Prostate gland (tissue), 2 donors: ENCODE data around the gene GRN. TPM values are rescaled to one million over a fixed set of nuclear protein-coding genes. Genes with fewer than 3 reads are reported as not detected.

ENCODE experiments used
- DNase-seq: peaks from one replicate; pipeline ENCODE4 v3.0.0-alpha.2; 2019; ENCODE audit warnings: low spot score
- H3K27ac ChIP-seq, 2 donors: fragments of 200-600 bp; sonication (generic); 2 replicates each; pipeline ENCODE4 v1.5.1; 2017 to 2019
- H3K27me3 ChIP-seq: fragments of 200-600 bp; sonication (generic); replicated peaks from 2 replicates; pipeline ENCODE4 v1.5.1; 2019; ENCODE audit not compliant: insufficient read depth
- H3K36me3 ChIP-seq, 2 donors: fragments of 200-600 bp; sonication (generic); 1 replicate in 1 of 2; 2 replicates in 1 of 2; pipeline versions ENCODE4 v1.5.1 to v1.8.1; 2017 to 2019
- H3K4me1 ChIP-seq: fragments of 200-600 bp; sonication (generic); replicated peaks from 2 replicates; pipeline ENCODE4 v1.5.1; 2019
- H3K4me3 ChIP-seq, 2 donors: fragments of 200-600 bp; sonication (generic); 2 replicates each; pipeline ENCODE4 v1.5.1; 2017 to 2019
- H3K9me3 ChIP-seq: fragments of 200-600 bp; sonication (generic); 2 replicates; pipeline ENCODE4 v1.5.1; 2017
- POLR2A ChIP-seq: fragments of 450-650 bp; IDR thresholded peaks from one replicate; pipeline ENCODE4 v1.6.1; 2016; ENCODE audit warnings: antibody characterized with exemption, mild to moderate bottlenecking
- POLR2AphosphoS5 ChIP-seq: sonication (generic); formaldehyde crosslinking; IDR thresholded peaks from one replicate; pipeline ENCODE4 v1.6.1; 2017; ENCODE audit warnings: antibody characterized with exemption
- WGBS: methylation state at CpG from one replicate; pipeline ENCODE4 v1.1.5; 2018; 5-methylcytosine and 5-hydroxymethylcytosine counted together
- intact Hi-C: fragments of 100-400 bp; cut with DNase I; formaldehyde crosslinking; loops from one replicate; pipeline ENCODE4 v1.14.2; 2022
- total RNA-seq, 2 donors: library from RNA; depleted of rRNA; stranded (reverse); fragments of >200 nt; gene quantifications; one replicate each; pipeline ENCODE4 v1.1.0, GENCODE V29; 2016
- TF ChIP-seq, protein P1 (sequence below), 4 experiments: fragments of 200-600 bp in 2 of 4; fragments of 450-650 bp in 2 of 4; sonication (generic) in 2 of 4; IDR thresholded peaks; 1 replicate in 3 of 4; 2 replicates in 1 of 4; pipeline ENCODE4 v1.5.1; 2016 to 2019; ENCODE audit warnings: antibody characterized with exemption in 4 of 4, mild to moderate bottlenecking in 2 of 4, moderate library complexity in 2 of 4

The GRN gene
- total RNA-seq, 2 donors from 2014 or later: 319 to 404 TPM

GRCh38 chr17:44308320-44308818 is 36.7 kb upstream of the GRN start, which contains the start of gene RUNDC3A:
Gene RUNDC3A (plus strand): TSS chr17:44308601. CDS start chr17:44308833, 232 bp downstream.
- 2% methylated on average over 39 of the region's 39 CpGs for WGBS
- DNase-seq: peak; percentile 84
- H3K4me3 ChIP-seq: peak within 1 kb of the TSS; percentile 33 to 44
- peaks cover 4% of the 10 kb centered on the region for H3K4me1 ChIP-seq
- no peaks in the 10 kb centered on the region for H3K9me3 ChIP-seq
- no peak for TF ChIP-seq POLR2A
- peak; percentile 67 for TF ChIP-seq POLR2AphosphoS5
- peak within 1 kb of the TSS; percentile 62 to 66 for H3K27ac ChIP-seq
- no peaks in the 10 kb centered on the region for H3K36me3 ChIP-seq
- intact Hi-C loops: no loop called here
- H3K27me3 ChIP-seq: no peaks in the 10 kb centered on the region

GRCh38 chr17:44308865-44309264 is 36.2 kb upstream of the GRN start:
- Histone ChIP-seq H3K27ac (no peak overlapping the region), H3K4me3 (peak overlapping the region; percentile 33 to 44), H3K4me1 (peaks cover 4% of the 10 kb centered on the region), H3K9me3 (no peaks in the 10 kb centered on the region), H3K27me3 (no peaks in the 10 kb centered on the region), H3K36me3 (no peaks in the 10 kb centered on the region)
- intact Hi-C loops: no loop called here
- TF ChIP-seq POLR2AphosphoS5: no peak
- TF ChIP-seq POLR2A: no peak
- TF ChIP-seq, protein P1, sequence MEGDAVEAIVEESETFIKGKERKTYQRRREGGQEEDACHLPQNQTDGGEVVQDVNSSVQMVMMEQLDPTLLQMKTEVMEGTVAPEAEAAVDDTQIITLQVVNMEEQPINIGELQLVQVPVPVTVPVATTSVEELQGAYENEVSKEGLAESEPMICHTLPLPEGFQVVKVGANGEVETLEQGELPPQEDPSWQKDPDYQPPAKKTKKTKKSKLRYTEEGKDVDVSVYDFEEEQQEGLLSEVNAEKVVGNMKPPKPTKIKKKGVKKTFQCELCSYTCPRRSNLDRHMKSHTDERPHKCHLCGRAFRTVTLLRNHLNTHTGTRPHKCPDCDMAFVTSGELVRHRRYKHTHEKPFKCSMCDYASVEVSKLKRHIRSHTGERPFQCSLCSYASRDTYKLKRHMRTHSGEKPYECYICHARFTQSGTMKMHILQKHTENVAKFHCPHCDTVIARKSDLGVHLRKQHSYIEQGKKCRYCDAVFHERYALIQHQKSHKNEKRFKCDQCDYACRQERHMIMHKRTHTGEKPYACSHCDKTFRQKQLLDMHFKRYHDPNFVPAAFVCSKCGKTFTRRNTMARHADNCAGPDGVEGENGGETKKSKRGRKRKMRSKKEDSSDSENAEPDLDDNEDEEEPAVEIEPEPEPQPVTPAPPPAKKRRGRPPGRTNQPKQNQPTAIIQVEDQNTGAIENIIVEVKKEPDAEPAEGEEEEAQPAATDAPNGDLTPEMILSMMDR (IDR thresholded peaks at IDR 0.05): no peak
- no peak for DNase-seq
- 5% methylated on average over 15 of the region's 15 CpGs for WGBS

- no peaks in the 10 kb centered on the region for H3K27me3 ChIP-seq
- no peak overlapping the region for H3K4me3 ChIP-seq
- no peaks in the 10 kb centered on the region for H3K36me3 ChIP-seq
- 57% methylated on average over 5 of the region's 5 CpGs for WGBS
- DNase-seq: no peak
- H3K27ac ChIP-seq: no peak overlapping the region
- TF ChIP-seq, protein P1 (IDR thresholded peaks at IDR 0.05): no peak
- no peak for TF ChIP-seq POLR2AphosphoS5
- no peak for TF ChIP-seq POLR2A
- H3K9me3 ChIP-seq: no peaks in the 10 kb centered on the region
- peaks cover 4% of the 10 kb centered on the region for H3K4me1 ChIP-seq
- intact Hi-C loops: no loop called here
Observed at GRCh38 chr17:44309472-44309871, 35.6 kb upstream of the GRN start.

GRCh38 chr17:44310188-44310587 is 34.9 kb upstream of the GRN start:
- DNase-seq: no peak
- H3K27me3 ChIP-seq: no peaks in the 10 kb centered on the region
- H3K4me3 ChIP-seq: no peak overlapping the region
- WGBS: 93% methylated on average over 2 of the region's 2 CpGs
- no peaks in the 10 kb centered on the region for H3K36me3 ChIP-seq
- H3K27ac ChIP-seq: no peak overlapping the region
- H3K9me3 ChIP-seq: no peaks in the 10 kb centered on the region
- intact Hi-C loops: no loop called here
- H3K4me1 ChIP-seq: peaks cover 4% of the 10 kb centered on the region
- no peak for TF ChIP-seq POLR2AphosphoS5

GRCh38 chr17:44310609-44311376 is 34.3 kb upstream of the GRN start:
- 80% methylated on average over 10 of the region's 10 CpGs for WGBS
- TF ChIP-seq, protein P1 (IDR thresholded peaks at IDR 0.05): no peak
- TF ChIP-seq POLR2AphosphoS5 (no peak), POLR2A (no peak)
- DNase-seq: no peak
- peaks cover 4% of the 10 kb centered on the region for H3K4me1 ChIP-seq
- H3K9me3 ChIP-seq: no peaks in the 10 kb centered on the region
- H3K4me3 ChIP-seq: no peak overlapping the region
- H3K27ac ChIP-seq: no peak overlapping the region
- H3K36me3 ChIP-seq: no peaks in the 10 kb centered on the region
- intact Hi-C loops: no loop called here
- H3K27me3 ChIP-seq: no peaks in the 10 kb centered on the region
